Suprapubic skin (tissue), 4 donors: ENCODE results near the gene DDX41. TPM values are rescaled to one million over a fixed set of nuclear protein-coding genes. Genes with fewer than 3 reads are reported as not detected.

Source experiments
- DNase-seq, 2 donors: peaks; one replicate each; pipeline ENCODE4 v3.0.0-alpha.2; 2019; ENCODE audit warnings: low spot score in 2 of 2
- H3K27ac ChIP-seq: fragments of 200-600 bp; sonication (generic); one replicate; pipeline ENCODE4 v1.5.1; 2019
- H3K27me3 ChIP-seq: fragments of 200-600 bp; sonication (generic); one replicate; pipeline ENCODE4 v1.5.1; 2019
- H3K36me3 ChIP-seq: fragments of 200-600 bp; sonication (generic); one replicate; pipeline ENCODE4 v1.5.1; 2019
- H3K4me1 ChIP-seq: fragments of 200-600 bp; sonication (generic); one replicate; pipeline ENCODE4 v1.5.1; 2019
- H3K4me3 ChIP-seq: fragments of 200-600 bp; sonication (generic); one replicate; pipeline ENCODE4 v1.5.1; 2019; ENCODE audit warnings: mild to moderate bottlenecking
- H3K9me3 ChIP-seq: fragments of 200-600 bp; sonication (generic); one replicate; pipeline ENCODE4 v1.5.1; 2019
- CTCF ChIP-seq, 2 donors: fragments of 200-600 bp in 1 of 2; fragments of 450-650 bp in 1 of 2; sonication (generic) in 1 of 2; IDR thresholded peaks; one replicate each; pipeline ENCODE4 v1.5.1; 2016 to 2019; ENCODE audit warnings: antibody characterized with exemption in 2 of 2, mild to moderate bottlenecking in 1 of 2, moderate library complexity in 1 of 2
- EP300 ChIP-seq: sonication (generic); formaldehyde crosslinking; IDR thresholded peaks from one replicate; pipeline ENCODE4 v1.6.1; 2017; ENCODE audit warnings: antibody characterized with exemption
- POLR2A ChIP-seq, 2 donors: fragments of 450-650 bp; IDR thresholded peaks; one replicate each; pipeline ENCODE4 v1.6.1; 2017; ENCODE audit warnings: antibody characterized with exemption in 2 of 2, mild to moderate bottlenecking in 2 of 2, moderate library complexity in 2 of 2
- POLR2AphosphoS5 ChIP-seq, 3 donors: sonication (generic); formaldehyde crosslinking; IDR thresholded peaks; one replicate each; pipeline ENCODE4 v1.6.1; 2017; ENCODE audit warnings: antibody characterized with exemption in 3 of 3
- WGBS: methylation state at CpG from one replicate; pipeline ENCODE4 v1.1.5; 2018; 5-methylcytosine and 5-hydroxymethylcytosine counted together
- total RNA-seq, 4 donors: library from RNA; depleted of rRNA; stranded (reverse); fragments of >200 nt; gene quantifications; one replicate each; pipeline ENCODE4 v1.1.0, GENCODE V29; 2016

DDX41 gene
- total RNA-seq, 4 donors from 2014 or later = 83.8 to 148 (median 103) TPM

DNA sequence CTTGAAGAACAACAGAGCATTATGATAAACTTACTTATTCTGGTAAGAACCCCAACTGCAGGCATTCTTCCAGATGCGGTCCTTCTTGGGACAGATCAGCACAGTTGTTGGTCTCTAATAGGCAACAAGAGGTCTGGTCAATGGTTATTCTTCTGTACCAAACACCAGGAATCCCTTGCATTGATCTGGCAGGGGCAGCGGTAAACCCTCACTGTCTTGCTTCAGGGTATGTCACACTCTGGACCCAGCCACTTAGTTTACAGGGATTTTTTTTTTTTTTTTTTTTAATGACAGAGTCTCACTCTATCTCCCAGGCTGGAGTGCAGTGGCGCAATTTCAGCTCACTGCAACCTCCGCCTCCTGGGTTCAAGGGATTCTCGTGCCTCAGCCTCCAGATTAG, 38.9 kb upstream of the DDX41 start:
- 97% methylated on average over 5 of the region's 5 CpGs for WGBS
- no peak for TF ChIP-seq EP300
- no peak for TF ChIP-seq POLR2A (IDR thresholded peaks at IDR 0.05)

GRCh38 chr5:177555228-177555627, 38.5 kb upstream of the DDX41 start:
- Histone ChIP-seq H3K4me3 (peak overlapping the region; percentile 96), H3K27ac (no peak overlapping the region), H3K9me3 (no peaks in the 10 kb centered on the region), H3K27me3 (no peaks in the 10 kb centered on the region), H3K4me1 (peaks cover 29% of the 10 kb centered on the region), H3K36me3 (no peaks in the 10 kb centered on the region)
- TF ChIP-seq CTCF (IDR thresholded peaks at IDR 0.05) (no peak), EP300 (no peak), POLR2A (IDR thresholded peaks at IDR 0.05) (no peak), POLR2AphosphoS5 (IDR thresholded peaks at IDR 0.05) (no peak)
- 90% methylated on average over 2 of the region's 2 CpGs for WGBS
- no peak for DNase-seq

More for the DNA sequence above, 38.9 kb upstream of the DDX41 start:
- H3K4me1 ChIP-seq = peaks cover 29% of the 10 kb centered on the region
- no peaks in the 10 kb centered on the region for H3K27me3 ChIP-seq
- no peaks in the 10 kb centered on the region for H3K36me3 ChIP-seq
- DNase-seq = no peak
- no peak overlapping the region for H3K27ac ChIP-seq
- no peak overlapping the region for H3K4me3 ChIP-seq
- no peaks in the 10 kb centered on the region for H3K9me3 ChIP-seq

DNA sequence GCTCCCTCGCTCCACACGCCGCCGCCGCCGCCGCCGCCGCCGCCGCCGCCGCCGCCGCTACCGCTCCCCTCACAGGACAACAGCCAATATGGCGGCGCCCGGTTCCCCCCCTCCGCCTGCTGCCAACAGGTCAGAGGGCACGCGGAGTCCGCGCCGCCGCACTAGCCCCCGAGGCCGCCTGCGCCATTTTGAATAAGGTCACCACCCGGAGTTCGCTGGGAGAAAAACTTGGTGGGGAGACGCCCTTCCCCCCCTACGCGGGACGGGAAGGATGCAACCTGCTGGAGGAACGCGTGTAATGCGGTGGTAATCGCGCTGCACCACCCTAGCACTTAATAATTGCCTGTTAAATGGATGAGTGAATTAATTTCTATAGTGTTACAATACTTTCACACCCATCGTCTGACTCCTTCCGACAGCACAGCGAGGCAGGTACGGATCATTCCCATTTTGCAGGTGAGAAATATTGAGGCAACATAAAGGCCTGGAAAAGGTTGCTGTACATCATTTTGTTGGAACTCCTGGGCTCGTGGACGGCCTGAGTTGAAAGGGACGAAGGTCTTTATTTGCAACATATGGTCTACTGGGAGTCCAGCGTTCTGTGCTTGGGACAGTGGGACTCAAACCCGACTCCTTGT, 37.8 kb upstream of the DDX41 start, which contains the start of gene FAM193B:
FAM193B (minus strand) TSS at position 90 of the 638 bp plus-strand sequence. CDS start 105 bp downstream, outside the sequence.
- Histone ChIP-seq H3K4me1 (peaks cover 29% of the 10 kb centered on the region), H3K4me3 (peak within 1 kb of the TSS; percentile 96), H3K9me3 (no peaks in the 10 kb centered on the region), H3K36me3 (no peaks in the 10 kb centered on the region), H3K27ac (peak within 1 kb of the TSS; percentile 85), H3K27me3 (no peaks in the 10 kb centered on the region)
- TF ChIP-seq POLR2A (IDR thresholded peaks at IDR 0.05) = no peak
- no peak for TF ChIP-seq EP300
- peak in 2 of 3 donors; percentile 42 to 83 for TF ChIP-seq POLR2AphosphoS5 (IDR thresholded peaks at IDR 0.05)
- peak in 1 of 2 donors; percentile 36 for TF ChIP-seq CTCF (IDR thresholded peaks at IDR 0.05)
- peak; percentile 97 to 99 for DNase-seq
- 18% methylated on average over 22 of the region's 49 CpGs for WGBS

GRCh38 chr5:177553671-177554429, 37.1 kb upstream of the DDX41 start:
- no peaks in the 10 kb centered on the region for H3K9me3 ChIP-seq
- peaks cover 33% of the 10 kb centered on the region for H3K4me1 ChIP-seq
- peak overlapping the region; percentile 85 for H3K27ac ChIP-seq
- peak; percentile 78 to 83 for DNase-seq
- 1% methylated on average over 30 of the region's 72 CpGs for WGBS
- H3K27me3 ChIP-seq = no peaks in the 10 kb centered on the region
- peak overlapping the region; percentile 96 for H3K4me3 ChIP-seq
- no peaks in the 10 kb centered on the region for H3K36me3 ChIP-seq
- no peak for TF ChIP-seq EP300

DNA sequence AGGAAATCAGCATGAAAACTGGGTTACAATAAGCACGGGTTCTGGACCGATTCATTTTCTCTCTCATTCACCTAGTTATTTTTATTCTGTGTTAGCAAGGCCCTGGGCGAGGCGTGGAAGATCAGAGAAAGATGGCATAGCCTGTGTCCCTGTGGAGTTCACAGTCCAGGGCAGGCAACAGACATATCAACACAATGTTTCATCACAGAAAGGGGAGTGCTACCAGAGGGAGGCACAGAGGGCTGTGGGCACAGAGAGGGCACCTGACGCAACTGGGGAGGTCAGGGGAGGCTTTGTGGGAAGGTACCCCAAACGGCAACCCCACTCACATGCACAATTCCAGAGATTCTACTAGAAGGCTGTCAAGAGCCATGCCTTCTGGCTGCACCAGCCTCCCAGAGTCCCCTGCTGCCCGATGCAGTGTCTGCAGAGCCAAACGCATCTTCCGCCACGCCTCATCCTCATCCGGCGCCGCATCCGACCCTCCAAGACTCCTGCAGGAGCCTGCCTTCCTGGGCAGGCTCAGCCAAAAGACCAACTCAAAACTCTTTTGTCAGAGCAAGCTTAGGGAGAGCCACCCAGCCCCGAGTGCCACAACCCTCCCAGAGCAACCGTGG, 36.2 kb upstream of the DDX41 start:
- peaks cover 41% of the 10 kb centered on the region for H3K4me1 ChIP-seq

More for the DNA sequence above, 36.2 kb upstream of the DDX41 start:
- WGBS = 47% methylated on average over 8 of the region's 16 CpGs
- no peak for TF ChIP-seq EP300
- no peak for TF ChIP-seq POLR2A (IDR thresholded peaks at IDR 0.05)
- TF ChIP-seq CTCF (IDR thresholded peaks at IDR 0.05) = no peak
- TF ChIP-seq POLR2AphosphoS5 (IDR thresholded peaks at IDR 0.05) = no peak
- Histone ChIP-seq H3K27ac (no peak overlapping the region), H3K36me3 (no peaks in the 10 kb centered on the region), H3K27me3 (no peaks in the 10 kb centered on the region), H3K4me3 (peak overlapping the region; percentile 96), H3K9me3 (no peaks in the 10 kb centered on the region)
- DNase-seq = no peak
